Anterior cingulate cortex (tissue), 58 donors: ENCODE results near the gene INIP.
"Not testable (repeated sequence)": the region's sequence is repeated elsewhere in the genome, so short reads cannot be mapped to it uniquely, and the experiment has no call there.

ENCODE experiments used
- DNase-seq, 58 donors: peaks; one replicate each; lab custom pipeline; 2025; lab: John Stamatoyannopoulos, UW

Gene INIP

GRCh38 chr9:112744177-112744576, 26.3 kb upstream of the INIP start:
- DNase-seq, result no peak

- no peak for DNase-seq
Observed at GRCh38 chr9:112743216-112743836, 25.4 kb upstream of the INIP start.

- DNase-seq, result no peak
Observed at GRCh38 chr9:112734892-112735291, 17.0 kb upstream of the INIP start.

- DNase-seq, result no peak
Observed at GRCh38 chr9:112731971-112732370, 14.1 kb upstream of the INIP start.

GRCh38 chr9:112728401-112728800, 10.5 kb upstream of the INIP start:
- no peak for DNase-seq

- DNase-seq, result no peak
Observed at GRCh38 chr9:112726428-112726827, 8.5 kb upstream of the INIP start.

GRCh38 chr9:112725961-112726360, 8.0 kb upstream of the INIP start:
- no peak for DNase-seq

- not testable (repeated sequence) for DNase-seq
Observed at GRCh38 chr9:112722749-112723148, 4.8 kb upstream of the INIP start.

GRCh38 chr9:112720113-112720780, 2.3 kb upstream of the INIP start:
- no peak for DNase-seq

GRCh38 chr9:112719696-112720095, 1.8 kb upstream of the INIP start:
- no peak for DNase-seq

GRCh38 chr9:112719241-112719691, 1.3 kb upstream of the INIP start:
- no peak for DNase-seq

GRCh38 chr9:112712678-112713077, 5.2 kb downstream of the INIP start:
- DNase-seq, result no peak

- DNase-seq, result peak in 19 of 58 donors; percentile 3 to 50 (median 11)
Observed at GRCh38 chr9:112711050-112711689, 6.7 kb downstream of the INIP start.

- DNase-seq, result peak in 23 of 58 donors; percentile 1 to 70 (median 24)
Observed at GRCh38 chr9:112705768-112706427, 12.0 kb downstream of the INIP start.

- DNase-seq, result no peak
Observed at GRCh38 chr9:112703304-112703703, 14.6 kb downstream of the INIP start.

- DNase-seq, result no peak
Observed at GRCh38 chr9:112700085-112700484, 17.8 kb downstream of the INIP start.

GRCh38 chr9:112699230-112699629, 18.7 kb downstream of the INIP start:
- DNase-seq, result no peak

GRCh38 chr9:112696461-112696860, 21.5 kb downstream of the INIP start:
- no peak for DNase-seq

GRCh38 chr9:112694706-112695555, 23.0 kb downstream of the INIP start:
- DNase-seq, result no peak

GRCh38 chr9:112689161-112689740, 28.7 kb downstream of the INIP start:
- DNase-seq, result no peak
